Tibial nerve (tissue), 4 donors: ENCODE results near the gene RTP2. TPM values are rescaled to one million over a fixed set of nuclear protein-coding genes. Genes with fewer than 3 reads are reported as not detected.

Source experiments
- DNase-seq, 2 donors: peaks; one replicate each; pipeline ENCODE4 v3.0.0-alpha.2; 2019; ENCODE audit warnings: low spot score in 2 of 2
- H3K27ac ChIP-seq, 4 donors: fragments of 200-600 bp; sonication (generic) in 3 of 4; one replicate each; pipeline ENCODE4 v1.5.1; 2017 to 2019; ENCODE audit warnings: mild to moderate bottlenecking in 1 of 4
- H3K27me3 ChIP-seq, 2 donors: fragments of 200-600 bp; sonication (generic) in 1 of 2; one replicate each; pipeline versions ENCODE4 v1.5.1 to v1.6.0; 2017 to 2019
- H3K36me3 ChIP-seq, 3 donors: fragments of 200-600 bp; sonication (generic); one replicate each; pipeline ENCODE4 v1.5.1; 2018 to 2019
- H3K4me1 ChIP-seq, 4 donors: fragments of 200-600 bp; sonication (generic) in 3 of 4; one replicate each; pipeline ENCODE4 v1.5.1; 2017 to 2019
- H3K4me3 ChIP-seq, 4 donors: fragments of 200-600 bp; sonication (generic) in 3 of 4; one replicate each; pipeline ENCODE4 v1.5.1; 2017 to 2019; ENCODE audit warnings: mild to moderate bottlenecking in 1 of 4, moderate library complexity in 1 of 4
- H3K9me3 ChIP-seq, 4 donors: fragments of 200-600 bp; sonication (generic) in 3 of 4; one replicate each; pipeline ENCODE4 v1.5.1; 2017 to 2019
- CTCF ChIP-seq, 5 experiments: fragments of 200-600 bp in 3 of 5; fragments of 450-650 bp in 2 of 5; sonication (generic) in 3 of 5; IDR thresholded peaks; one replicate each; pipeline ENCODE4 v1.5.1; 2016 to 2019; ENCODE audit warnings: antibody characterized with exemption in 5 of 5, mild to moderate bottlenecking in 3 of 5, moderate library complexity in 2 of 5
- EP300 ChIP-seq, 2 donors: sonication (generic); formaldehyde crosslinking; IDR thresholded peaks; one replicate each; pipeline ENCODE4 v1.6.1; 2017; ENCODE audit warnings: antibody characterized with exemption in 2 of 2, mild to moderate bottlenecking in 1 of 2
- POLR2A ChIP-seq, 2 donors: fragments of 450-650 bp; IDR thresholded peaks; one replicate each; pipeline ENCODE4 v1.6.1; 2017; ENCODE audit warnings: antibody characterized with exemption in 2 of 2, mild to moderate bottlenecking in 2 of 2, moderate library complexity in 2 of 2
- WGBS, 2 donors: methylation state at CpG; one replicate each; pipeline ENCODE4 v1.1.5; 2018; 5-methylcytosine and 5-hydroxymethylcytosine counted together
- total RNA-seq, 4 donors: library from RNA; depleted of rRNA; stranded (reverse); fragments of >200 nt; gene quantifications; one replicate each; pipeline ENCODE4 v1.1.0, GENCODE V29; 2016

Gene RTP2
- total RNA-seq, 4 donors from 2014 or later, result not detected

- DNase-seq, result peak in 1 of 2 donors; percentile 64
- peak; percentile 27 to 66 (median 43) for TF ChIP-seq CTCF (IDR thresholded peaks at IDR 0.05)
- TF ChIP-seq EP300 (IDR thresholded peaks at IDR 0.05), result no peak
- H3K27ac ChIP-seq, result no peak overlapping the region
- H3K27me3 ChIP-seq, result no peaks in the 10 kb centered on the region
- no peak overlapping the region for H3K4me3 ChIP-seq
- 24% methylated on average over 5 of the region's 5 CpGs for WGBS, 2 donors
- H3K4me1 ChIP-seq, result peaks cover 0 to 5% (median 0%) of the 10 kb centered on the region in 4 donors
- H3K36me3 ChIP-seq, result no peaks in the 10 kb centered on the region
- no peaks in the 10 kb centered on the region for H3K9me3 ChIP-seq
Observed at GRCh38 chr3:187678726-187679268, 23.6 kb downstream of the RTP2 start.

DNA sequence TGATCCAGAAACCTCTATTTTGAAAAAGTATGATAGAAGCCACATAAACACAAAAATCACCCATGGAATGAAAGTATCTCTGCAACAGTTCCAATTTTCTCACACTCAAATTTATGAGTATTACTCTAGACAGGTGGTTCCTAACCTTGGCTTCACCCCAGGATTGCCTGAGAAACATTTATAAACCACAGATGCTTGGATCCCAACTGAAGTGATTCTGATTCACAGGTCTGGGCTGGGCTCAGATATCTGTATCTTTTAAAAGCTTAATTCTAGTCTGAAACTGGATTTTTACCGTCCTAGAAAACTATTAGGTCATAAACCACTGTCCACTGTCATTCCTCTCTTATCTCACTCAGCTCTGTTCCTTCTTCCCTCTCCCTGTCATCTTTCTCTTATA lies 24.8 kb downstream of the RTP2 start:
- peaks cover 0 to 11% of the 10 kb centered on the region in 2 donors for H3K27me3 ChIP-seq
- H3K36me3 ChIP-seq, result no peaks in the 10 kb centered on the region
- 36 to 50% methylated on average over 1 of the region's 1 CpG for WGBS, 2 donors
- H3K4me3 ChIP-seq, result no peak overlapping the region
- no peaks in the 10 kb centered on the region for H3K9me3 ChIP-seq
- no peak overlapping the region for H3K27ac ChIP-seq
- peaks cover 0 to 5% (median 0%) of the 10 kb centered on the region in 4 donors for H3K4me1 ChIP-seq
- no peak for DNase-seq
- TF ChIP-seq CTCF (IDR thresholded peaks at IDR 0.05), result no peak
- TF ChIP-seq POLR2A (IDR thresholded peaks at IDR 0.05), result no peak
- TF ChIP-seq EP300 (IDR thresholded peaks at IDR 0.05), result no peak

DNA sequence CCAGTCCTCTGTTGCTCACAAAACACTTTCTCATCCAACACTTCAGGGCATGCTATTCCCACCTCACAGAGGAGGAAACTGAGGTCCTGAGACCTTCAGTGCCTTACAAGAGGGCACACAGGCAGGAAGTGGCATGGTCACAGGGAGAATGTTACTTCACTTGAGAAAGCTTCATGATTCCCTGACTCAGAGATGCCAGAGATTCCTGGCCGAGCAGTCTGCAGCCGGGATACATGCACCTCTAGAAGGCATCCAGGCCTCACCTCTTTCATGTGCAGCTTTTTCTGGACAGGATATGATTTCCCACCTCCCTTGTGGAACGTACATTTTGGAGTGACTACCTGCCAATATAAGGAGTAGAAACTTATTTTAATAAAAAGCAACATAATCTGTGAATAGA lies 29.3 kb downstream of the RTP2 start:
- DNase-seq, result no peak
- Histone ChIP-seq H3K4me3 (no peak overlapping the region), H3K4me1 (no peaks in the 10 kb centered on the region), H3K27ac (no peak overlapping the region), H3K27me3 (peaks cover 0 to 46% of the 10 kb centered on the region in 2 donors), H3K9me3 (no peaks in the 10 kb centered on the region), H3K36me3 (no peaks in the 10 kb centered on the region)
- 62 to 67% methylated on average over 3 of the region's 3 CpGs for WGBS, 2 donors
- no peak for TF ChIP-seq EP300 (IDR thresholded peaks at IDR 0.05)
- no peak for TF ChIP-seq POLR2A (IDR thresholded peaks at IDR 0.05)
- TF ChIP-seq CTCF (IDR thresholded peaks at IDR 0.05), result no peak

- DNase-seq, result no peak
- 8 to 11% methylated on average over 38 to 40 of the region's 46 CpGs for WGBS, 2 donors
- no peak within 1 kb of the TSS for H3K27ac ChIP-seq
- H3K27me3 ChIP-seq, result peaks cover 0 to 46% of the 10 kb centered on the region in 2 donors
- H3K4me3 ChIP-seq, result no peak within 1 kb of the TSS
- no peak for TF ChIP-seq POLR2A (IDR thresholded peaks at IDR 0.05)
- TF ChIP-seq CTCF (IDR thresholded peaks at IDR 0.05), result no peak
- no peak for TF ChIP-seq EP300 (IDR thresholded peaks at IDR 0.05)
- no peaks in the 10 kb centered on the region for H3K4me1 ChIP-seq
- no peaks in the 10 kb centered on the region for H3K9me3 ChIP-seq
- H3K36me3 ChIP-seq, result no peaks in the 10 kb centered on the region
Observed at GRCh38 chr3:187669675-187670504, 32.5 kb downstream of the RTP2 start, which contains the start of gene SST. Gene SST, minus strand, starts transcription at chr3:187670394. Its CDS starts 103 bp downstream, at chr3:187670291.

- H3K4me1 ChIP-seq, result no peaks in the 10 kb centered on the region
- H3K4me3 ChIP-seq, result no peak overlapping the region
- H3K9me3 ChIP-seq, result no peaks in the 10 kb centered on the region
- DNase-seq, result no peak
- H3K27me3 ChIP-seq, result peaks cover 0 to 35% of the 10 kb centered on the region in 2 donors
- H3K36me3 ChIP-seq, result no peaks in the 10 kb centered on the region
- H3K27ac ChIP-seq, result no peak overlapping the region
- TF ChIP-seq EP300 (IDR thresholded peaks at IDR 0.05), result no peak
- no peak for TF ChIP-seq CTCF (IDR thresholded peaks at IDR 0.05)
- TF ChIP-seq POLR2A (IDR thresholded peaks at IDR 0.05), result no peak
Observed at GRCh38 chr3:187667526-187667925, 34.8 kb downstream of the RTP2 start.
